Glutamatergic neuron (in vitro differentiated cells): ENCODE measurements around the gene GLI1. TPM values are rescaled to one million over a fixed set of nuclear protein-coding genes. Genes with fewer than 3 reads are reported as not detected.
A peak's percentile ranks its signal among the peaks of the same experiment; 100 is the strongest.
"Not testable (repeated sequence)": the region's sequence is repeated elsewhere in the genome, so short reads cannot be mapped to it uniquely, and the experiment has no call there.

Source experiments
- DNase-seq: peaks from one replicate; pipeline ENCODE4 v3.0.0; 2022
- H3K27ac Mint-ChIP-seq: one replicate; pipeline ENCODE4 v1.8.0; 2020; ENCODE audit warnings: mild to moderate bottlenecking, mixed read lengths, inconsistent platforms; ENCODE audit not compliant: unreplicated experiment
- H3K27me3 Mint-ChIP-seq: one replicate; pipeline ENCODE4 v1.8.0; 2020; ENCODE audit warnings: mild to moderate bottlenecking, moderate library complexity, mixed read lengths, inconsistent platforms; ENCODE audit not compliant: unreplicated experiment
- H3K36me3 Mint-ChIP-seq: one replicate; pipeline ENCODE4 v1.8.0; 2020; ENCODE audit warnings: mild to moderate bottlenecking, mixed read lengths, inconsistent platforms; ENCODE audit not compliant: unreplicated experiment
- H3K4me1 Mint-ChIP-seq: one replicate; pipeline ENCODE4 v1.8.0; 2020; ENCODE audit warnings: mild to moderate bottlenecking, low read depth, mixed read lengths, inconsistent platforms; ENCODE audit not compliant: unreplicated experiment
- H3K4me3 Mint-ChIP-seq: one replicate; pipeline ENCODE4 v1.8.0; 2020; ENCODE audit warnings: mild to moderate bottlenecking, mixed read lengths, inconsistent platforms; ENCODE audit not compliant: unreplicated experiment
- H3K9me3 Mint-ChIP-seq: one replicate; pipeline ENCODE4 v1.8.0; 2020; ENCODE audit warnings: mild to moderate bottlenecking, moderate library complexity, mixed read lengths, inconsistent platforms; ENCODE audit not compliant: unreplicated experiment
- long read RNA-seq: library from polyadenylated mRNA; unstranded; transcript quantifications from one replicate; pipeline ENCODE4 v2.0.0, GENCODE V29; 2020; ENCODE audit not compliant: unreplicated experiment
- total RNA-seq: library from RNA; stranded (reverse); fragmentation: NEBNext Ultra II Directional; extraction: Animal tissue kit (Norgen Biotek cat#: 25700); gene quantifications from one replicate; pipeline ENCODE4 v1.2.1, GENCODE V29; 2021; ENCODE audit not compliant: unreplicated experiment
- TF ChIP-seq, protein P1 (sequence below): fragments of 200-600 bp; sonication (generic); IDR thresholded peaks from one replicate; pipeline ENCODE4 v1.5.0; 2021; ENCODE audit not compliant: partially characterized antibody, unreplicated experiment

The GLI1 gene
- 2.3 TPM for total RNA-seq
- long read RNA-seq = 0 reads

DNA sequence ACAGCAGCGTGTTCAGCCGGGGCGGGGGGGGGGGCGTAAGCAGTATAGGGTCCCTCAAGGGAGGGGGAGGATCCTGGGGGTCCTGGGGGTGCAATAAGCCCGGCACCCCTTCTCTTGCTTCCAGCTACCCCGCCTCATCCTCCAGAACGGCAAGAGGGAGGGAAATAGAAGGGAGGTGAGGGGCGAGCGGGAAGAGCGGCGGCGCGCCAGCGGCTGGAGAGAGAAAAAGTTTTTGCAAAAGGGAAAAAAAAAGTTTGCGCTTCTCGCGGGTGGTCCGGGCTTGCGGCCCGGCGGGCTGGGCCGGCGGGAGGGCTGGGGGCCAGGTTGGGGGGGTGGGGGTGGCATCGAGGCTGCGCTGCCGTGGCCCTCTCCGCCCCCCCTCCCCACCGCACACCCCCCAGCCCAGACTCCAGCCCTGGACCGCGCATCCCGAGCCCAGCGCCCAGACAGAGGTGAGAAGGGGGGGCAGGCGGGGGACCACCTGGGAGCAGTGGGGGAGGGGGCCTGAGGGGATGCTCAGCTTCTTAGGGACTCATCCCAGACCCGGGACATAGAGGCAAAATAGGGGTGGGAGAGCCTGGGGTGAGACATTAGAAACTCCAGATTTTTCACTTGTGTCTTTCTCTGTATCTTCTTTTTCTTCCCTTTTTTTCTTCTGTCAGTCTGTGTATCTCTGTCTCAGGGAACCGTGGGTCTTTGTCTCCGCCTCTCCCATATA, at the start of gene GLI1:
TSS of gene GLI1 (plus strand) at position 36 of the 718 bp plus-strand sequence. CDS start 3,907 bp downstream, outside the sequence.
- no peak for DNase-seq
- H3K4me1 Mint-ChIP-seq = peaks cover 24% of the 10 kb centered on the region
- peaks cover 20% of the 10 kb centered on the region for H3K27me3 Mint-ChIP-seq
- H3K4me3 Mint-ChIP-seq = peak within 1 kb of the TSS; percentile 93
- TF ChIP-seq, protein P1, sequence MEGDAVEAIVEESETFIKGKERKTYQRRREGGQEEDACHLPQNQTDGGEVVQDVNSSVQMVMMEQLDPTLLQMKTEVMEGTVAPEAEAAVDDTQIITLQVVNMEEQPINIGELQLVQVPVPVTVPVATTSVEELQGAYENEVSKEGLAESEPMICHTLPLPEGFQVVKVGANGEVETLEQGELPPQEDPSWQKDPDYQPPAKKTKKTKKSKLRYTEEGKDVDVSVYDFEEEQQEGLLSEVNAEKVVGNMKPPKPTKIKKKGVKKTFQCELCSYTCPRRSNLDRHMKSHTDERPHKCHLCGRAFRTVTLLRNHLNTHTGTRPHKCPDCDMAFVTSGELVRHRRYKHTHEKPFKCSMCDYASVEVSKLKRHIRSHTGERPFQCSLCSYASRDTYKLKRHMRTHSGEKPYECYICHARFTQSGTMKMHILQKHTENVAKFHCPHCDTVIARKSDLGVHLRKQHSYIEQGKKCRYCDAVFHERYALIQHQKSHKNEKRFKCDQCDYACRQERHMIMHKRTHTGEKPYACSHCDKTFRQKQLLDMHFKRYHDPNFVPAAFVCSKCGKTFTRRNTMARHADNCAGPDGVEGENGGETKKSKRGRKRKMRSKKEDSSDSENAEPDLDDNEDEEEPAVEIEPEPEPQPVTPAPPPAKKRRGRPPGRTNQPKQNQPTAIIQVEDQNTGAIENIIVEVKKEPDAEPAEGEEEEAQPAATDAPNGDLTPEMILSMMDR = no peak
- no peaks in the 10 kb centered on the region for H3K36me3 Mint-ChIP-seq
- peaks cover 17% of the 10 kb centered on the region for H3K9me3 Mint-ChIP-seq
- peak within 1 kb of the TSS; percentile 92 for H3K27ac Mint-ChIP-seq

DNA sequence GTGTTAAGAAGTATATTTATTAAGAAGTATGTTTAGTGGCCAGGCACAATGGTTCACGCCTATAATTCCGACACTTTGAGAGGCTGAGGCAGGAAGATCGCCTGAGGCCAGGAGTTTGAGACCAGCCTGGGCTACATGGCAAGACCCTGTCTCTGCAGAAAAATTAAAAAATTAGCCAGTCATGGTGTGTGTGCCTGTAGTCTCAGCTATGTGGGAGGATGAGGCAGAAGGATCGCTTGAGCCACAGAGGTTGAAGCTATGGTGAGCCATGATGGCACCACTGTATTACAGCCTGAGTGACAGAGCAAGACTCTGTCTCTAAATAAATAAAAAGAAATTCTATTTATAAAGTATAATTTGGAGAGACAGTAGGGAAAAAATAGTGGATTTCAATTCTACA, 49.1 kb upstream of the GLI1 start:
- H3K4me3 Mint-ChIP-seq = no peak overlapping the region
- H3K27me3 Mint-ChIP-seq = no peaks in the 10 kb centered on the region
- no peaks in the 10 kb centered on the region for H3K4me1 Mint-ChIP-seq
- H3K9me3 Mint-ChIP-seq = peaks cover 1% of the 10 kb centered on the region
- TF ChIP-seq, protein P1 = no peak
- no peak for DNase-seq
- H3K27ac Mint-ChIP-seq = no peak overlapping the region
- H3K36me3 Mint-ChIP-seq = no peaks in the 10 kb centered on the region

DNA sequence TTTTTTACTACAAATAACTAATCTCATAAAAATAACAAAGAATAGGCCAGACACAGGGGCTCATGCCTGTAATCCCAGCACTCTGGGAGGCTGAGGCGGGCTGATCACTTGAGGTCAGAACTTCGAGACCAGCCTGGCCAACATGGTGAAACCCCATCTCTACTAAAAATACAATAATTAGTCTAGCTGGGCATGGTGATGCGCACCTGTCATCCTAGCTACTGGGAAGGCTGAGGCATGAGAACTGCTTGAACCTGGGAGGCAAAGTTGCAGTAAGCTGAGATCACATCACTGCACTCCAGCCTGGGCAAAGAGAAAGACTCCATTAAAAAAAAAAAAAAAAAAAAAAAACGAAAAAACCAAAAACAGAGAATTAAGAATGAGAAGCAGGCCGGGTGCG, 45.4 kb upstream of the GLI1 start:
- not testable (repeated sequence) for H3K9me3 Mint-ChIP-seq, H3K27me3 Mint-ChIP-seq, H3K4me1 Mint-ChIP-seq, H3K36me3 Mint-ChIP-seq, DNase-seq, H3K4me3 Mint-ChIP-seq, H3K27ac Mint-ChIP-seq

GRCh38 chr12:57415088-57415487, 44.5 kb upstream of the GLI1 start:
- no peak overlapping the region for H3K27ac Mint-ChIP-seq
- TF ChIP-seq, protein P1 = no peak
- H3K9me3 Mint-ChIP-seq = no peaks in the 10 kb centered on the region
- H3K4me1 Mint-ChIP-seq = peaks cover 9% of the 10 kb centered on the region
- peaks cover 4% of the 10 kb centered on the region for H3K27me3 Mint-ChIP-seq
- H3K4me3 Mint-ChIP-seq = no peak overlapping the region
- H3K36me3 Mint-ChIP-seq = no peaks in the 10 kb centered on the region
- no peak for DNase-seq

DNA sequence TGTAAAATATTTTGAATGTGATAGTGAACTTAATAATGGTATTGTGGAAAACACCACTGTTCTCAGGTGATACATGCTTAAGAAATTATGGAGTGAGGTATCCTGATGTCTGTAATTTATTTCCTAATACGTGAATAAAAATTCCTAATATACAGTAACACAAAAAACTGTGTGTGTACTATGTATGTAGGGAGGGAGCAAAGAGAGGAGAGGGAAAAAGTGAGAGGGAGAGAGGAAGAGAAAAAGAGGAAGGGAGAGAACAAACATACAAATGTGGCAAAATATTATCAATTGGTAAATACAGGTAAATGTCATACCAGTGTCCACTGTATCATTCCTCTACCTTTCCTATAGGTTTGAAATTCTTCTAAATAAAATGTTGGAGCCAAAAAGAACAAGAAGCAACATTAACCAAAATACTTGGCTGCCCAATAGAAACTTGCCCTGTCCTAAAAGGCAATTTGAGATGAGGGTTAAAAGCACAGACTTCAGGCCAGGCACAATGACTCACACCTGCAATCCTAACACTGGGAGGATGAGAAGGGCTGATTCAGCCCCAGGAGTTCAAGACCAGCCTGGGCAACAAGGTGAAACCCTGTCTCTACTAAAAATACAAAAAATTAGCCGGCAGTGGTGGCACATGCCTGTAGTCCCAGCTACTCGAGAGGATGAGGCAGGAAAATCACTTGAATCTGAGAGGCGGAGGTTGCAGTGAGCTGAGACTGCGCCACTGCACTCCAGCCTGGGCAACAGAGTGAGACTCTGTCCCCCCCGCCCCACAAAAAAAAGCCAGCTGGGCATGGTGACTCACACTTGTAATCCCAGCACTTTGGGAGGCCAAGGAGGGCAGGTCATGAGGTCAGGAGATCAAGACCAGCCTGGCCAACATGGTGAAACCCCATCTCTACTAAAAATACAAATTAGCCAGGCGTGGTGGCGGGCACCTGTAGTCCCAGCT, 43.3 kb upstream of the GLI1 start:
- no peak overlapping the region for H3K27ac Mint-ChIP-seq
- H3K36me3 Mint-ChIP-seq = peaks cover 4% of the 10 kb centered on the region
- peaks cover 6% of the 10 kb centered on the region for H3K27me3 Mint-ChIP-seq
- DNase-seq = no peak
- TF ChIP-seq, protein P1 = no peak
- no peaks in the 10 kb centered on the region for H3K9me3 Mint-ChIP-seq
- peaks cover 9% of the 10 kb centered on the region for H3K4me1 Mint-ChIP-seq
- H3K4me3 Mint-ChIP-seq = no peak overlapping the region
